NT2/D1 (cell line): ENCODE measurements around the gene CYB5A.

Experiments
- SUZ12 ChIP-seq: IDR thresholded peaks from 2 replicates; pipeline ENCODE4 v1.6.1; 2011; ENCODE audit not compliant: insufficient read length, insufficient read depth; ENCODE audit errors: extremely low read depth
- YY1 ChIP-seq: IDR thresholded peaks from 2 replicates; pipeline ENCODE4 v1.6.1; 2011; ENCODE audit not compliant: insufficient read length, insufficient read depth
- ZNF274 ChIP-seq: IDR thresholded peaks from 2 replicates; pipeline ENCODE4 v1.6.1; 2011; ENCODE audit warnings: mild to moderate bottlenecking, low read depth, low read length

- TF ChIP-seq SUZ12, result no peak
- no peak for TF ChIP-seq ZNF274
- no peak for TF ChIP-seq YY1
These were observed 3.0 kb downstream of the CYB5A start for GRCh38 chr18:74288730-74289129.
